Tibial artery (tissue), 4 donors: ENCODE measurements around the gene SDK1.

Source experiments
- DNase-seq, 2 donors: peaks; one replicate each; pipeline ENCODE4 v3.0.0-alpha.2; 2019
- H3K27ac ChIP-seq, 2 donors: fragments of 200-600 bp; sonication (generic) in 1 of 2; 1 replicate in 1 of 2; 2 replicates in 1 of 2; pipeline ENCODE4 v1.5.1; 2018 to 2019; ENCODE audit warnings: mild to moderate bottlenecking in 1 of 2
- H3K27me3 ChIP-seq, 2 donors: fragments of 200-600 bp; sonication (generic) in 1 of 2; one replicate each; pipeline versions ENCODE4 v1.5.1 to v1.6.0; 2016 to 2019
- H3K36me3 ChIP-seq, 3 donors: fragments of 200-600 bp; sonication (generic) in 2 of 3; one replicate each; pipeline ENCODE4 v1.5.1; 2016 to 2019; ENCODE audit warnings: mild to moderate bottlenecking in 2 of 3
- H3K4me1 ChIP-seq, 4 donors: fragments of 200-600 bp; sonication (generic) in 2 of 4; 1 replicate in 3 of 4; 2 replicates in 1 of 4; pipeline ENCODE4 v1.5.1; 2016 to 2019
- H3K4me3 ChIP-seq, 2 donors: fragments of 200-600 bp; sonication (generic) in 1 of 2; 1 replicate in 1 of 2; 2 replicates in 1 of 2; pipeline ENCODE4 v1.5.1; 2018 to 2019; ENCODE audit warnings: mild to moderate bottlenecking in 2 of 2
- H3K9me3 ChIP-seq, 3 donors: fragments of 200-600 bp; sonication (generic) in 1 of 3; one replicate each; pipeline ENCODE4 v1.5.1; 2016 to 2019
- intact Hi-C: fragments of 100-400 bp; cut with DNase I; formaldehyde crosslinking; loops from one replicate; pipeline ENCODE4 v1.15.0; 2023; ENCODE audit warnings: low total_unique reads
- TF ChIP-seq, protein P1 (sequence below), 2 experiments: fragments of 200-600 bp in 1 of 2; fragments of 450-650 bp in 1 of 2; IDR thresholded peaks; one replicate each; pipeline ENCODE4 v1.5.1; 2017 to 2019; ENCODE audit warnings: antibody characterized with exemption in 2 of 2, mild to moderate bottlenecking in 1 of 2, moderate library complexity in 1 of 2

Gene SDK1

DNA sequence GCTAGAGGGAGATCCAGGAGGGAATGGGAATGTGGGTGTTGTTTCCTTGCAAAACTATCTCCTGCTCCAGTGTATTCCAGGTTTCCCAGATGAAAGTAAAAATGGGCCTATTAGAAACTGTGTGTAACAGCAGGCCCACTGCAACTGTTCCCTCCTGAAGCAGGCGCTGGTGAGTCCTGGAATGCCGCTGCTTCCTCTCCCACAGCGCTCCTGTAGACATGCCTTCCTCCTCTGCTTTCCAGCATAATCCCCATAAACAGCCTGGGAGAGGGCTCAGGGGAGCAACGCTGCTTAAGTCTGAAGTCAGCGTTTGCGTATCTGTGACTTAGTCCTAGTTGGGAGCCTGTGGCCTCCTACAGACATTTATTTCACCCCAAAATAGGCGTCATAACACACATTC, 830.0 kb downstream of the SDK1 start:
- DNase-seq: peak in 1 of 2 donors; percentile 39
- peaks cover 0 to 4% (median 0%) of the 10 kb centered on the region in 4 donors for H3K4me1 ChIP-seq
- H3K27ac ChIP-seq: no peak overlapping the region
- intact Hi-C loops: no loop called here
- no peaks in the 10 kb centered on the region for H3K9me3 ChIP-seq
- H3K27me3 ChIP-seq: no peaks in the 10 kb centered on the region
- no peak overlapping the region for H3K4me3 ChIP-seq
- peaks cover 0 to 35% (median 18%) of the 10 kb centered on the region in 3 donors for H3K36me3 ChIP-seq
- TF ChIP-seq, protein P1, sequence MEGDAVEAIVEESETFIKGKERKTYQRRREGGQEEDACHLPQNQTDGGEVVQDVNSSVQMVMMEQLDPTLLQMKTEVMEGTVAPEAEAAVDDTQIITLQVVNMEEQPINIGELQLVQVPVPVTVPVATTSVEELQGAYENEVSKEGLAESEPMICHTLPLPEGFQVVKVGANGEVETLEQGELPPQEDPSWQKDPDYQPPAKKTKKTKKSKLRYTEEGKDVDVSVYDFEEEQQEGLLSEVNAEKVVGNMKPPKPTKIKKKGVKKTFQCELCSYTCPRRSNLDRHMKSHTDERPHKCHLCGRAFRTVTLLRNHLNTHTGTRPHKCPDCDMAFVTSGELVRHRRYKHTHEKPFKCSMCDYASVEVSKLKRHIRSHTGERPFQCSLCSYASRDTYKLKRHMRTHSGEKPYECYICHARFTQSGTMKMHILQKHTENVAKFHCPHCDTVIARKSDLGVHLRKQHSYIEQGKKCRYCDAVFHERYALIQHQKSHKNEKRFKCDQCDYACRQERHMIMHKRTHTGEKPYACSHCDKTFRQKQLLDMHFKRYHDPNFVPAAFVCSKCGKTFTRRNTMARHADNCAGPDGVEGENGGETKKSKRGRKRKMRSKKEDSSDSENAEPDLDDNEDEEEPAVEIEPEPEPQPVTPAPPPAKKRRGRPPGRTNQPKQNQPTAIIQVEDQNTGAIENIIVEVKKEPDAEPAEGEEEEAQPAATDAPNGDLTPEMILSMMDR (IDR thresholded peaks at IDR 0.05): no peak

DNA sequence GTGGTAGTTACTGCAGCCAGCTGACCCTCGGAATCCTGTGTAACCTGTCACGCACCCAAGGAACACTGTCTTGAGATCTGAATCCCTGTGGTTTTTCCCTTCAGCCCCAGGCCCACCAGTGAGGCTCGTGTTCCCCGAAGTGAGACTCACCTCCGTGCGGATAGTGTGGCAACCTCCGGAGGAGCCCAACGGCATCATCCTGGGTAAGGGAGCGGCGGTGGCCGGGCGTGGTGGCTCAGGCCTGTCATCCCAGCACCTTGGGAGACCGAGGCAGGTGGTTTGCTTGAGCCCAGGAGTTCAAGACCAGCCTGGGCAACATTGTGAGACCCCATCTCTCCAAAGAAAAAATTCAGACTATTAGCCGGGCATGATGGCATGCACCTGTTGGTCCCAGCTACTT, 831.2 kb downstream of the SDK1 start:
- intact Hi-C loops: no loop called here
- TF ChIP-seq, protein P1 (IDR thresholded peaks at IDR 0.05): no peak
- Histone ChIP-seq H3K36me3 (peaks cover 0 to 34% (median 18%) of the 10 kb centered on the region in 3 donors), H3K27me3 (no peaks in the 10 kb centered on the region), H3K9me3 (no peaks in the 10 kb centered on the region), H3K4me1 (peaks cover 0 to 4% (median 0%) of the 10 kb centered on the region in 4 donors), H3K4me3 (no peak overlapping the region), H3K27ac (no peak overlapping the region)
- DNase-seq: peak in 1 of 2 donors; percentile 57

DNA sequence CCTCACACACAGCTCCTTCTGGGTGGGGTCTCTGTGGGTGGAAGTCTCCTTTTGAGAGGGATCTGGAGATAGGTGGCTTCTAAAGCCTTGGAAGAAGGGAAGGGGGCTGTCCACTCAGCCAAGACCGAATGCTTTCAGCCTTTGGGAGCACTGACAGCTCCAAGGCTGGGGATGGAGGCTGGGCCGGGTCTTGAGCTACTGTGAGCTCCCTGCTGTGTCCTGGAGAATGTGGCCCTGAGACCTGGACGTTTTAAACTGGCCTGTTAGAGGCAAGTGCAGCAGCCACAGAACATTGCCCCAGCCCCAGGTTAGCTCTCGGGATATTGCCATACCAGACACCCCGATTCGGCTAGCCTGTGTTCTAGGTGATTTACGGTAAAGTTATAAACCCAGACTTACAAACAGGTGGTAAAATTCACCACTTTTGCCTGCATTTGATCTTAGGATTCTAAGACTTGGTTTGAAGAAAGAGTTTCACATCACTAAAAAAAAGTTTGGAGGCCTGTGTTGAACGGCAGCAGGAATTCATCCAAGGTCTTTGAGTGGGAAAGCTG, 832.5 kb downstream of the SDK1 start:
- peak in 1 of 2 donors; percentile 56 for DNase-seq
- Histone ChIP-seq H3K27ac (no peak overlapping the region), H3K9me3 (no peaks in the 10 kb centered on the region), H3K4me3 (no peak overlapping the region), H3K4me1 (peaks cover 0 to 4% (median 0%) of the 10 kb centered on the region in 4 donors), H3K27me3 (no peaks in the 10 kb centered on the region), H3K36me3 (peaks cover 0 to 24% (median 18%) of the 10 kb centered on the region in 3 donors)
- intact Hi-C loops: no loop called here
- TF ChIP-seq, protein P1 (IDR thresholded peaks at IDR 0.05): no peak

DNA sequence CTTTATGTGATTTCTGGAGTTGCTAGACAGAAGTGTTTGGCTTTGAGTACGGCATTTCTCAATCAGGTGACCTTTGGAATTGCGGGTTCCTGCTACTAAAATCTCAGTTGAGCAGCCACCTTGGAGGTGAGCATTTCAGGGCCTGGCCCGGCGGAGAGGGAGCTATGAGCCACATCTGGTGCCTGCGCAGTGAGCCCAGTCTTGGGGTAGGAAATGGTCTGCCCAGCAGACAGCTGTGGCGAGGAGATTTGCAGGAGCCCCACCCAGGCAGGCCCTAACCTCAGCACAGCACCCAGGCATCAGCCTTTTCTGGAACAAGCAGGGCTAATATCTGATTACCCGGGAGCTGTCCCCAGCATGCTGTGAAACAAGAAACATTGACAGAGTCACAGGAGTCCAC, 833.2 kb downstream of the SDK1 start:
- DNase-seq: peak in 1 of 2 donors; percentile 51
- Histone ChIP-seq H3K27me3 (no peaks in the 10 kb centered on the region), H3K36me3 (peaks cover 0 to 24% (median 18%) of the 10 kb centered on the region in 3 donors), H3K27ac (no peak overlapping the region), H3K4me3 (no peak overlapping the region), H3K4me1 (peaks cover 0 to 3% (median 0%) of the 10 kb centered on the region in 4 donors), H3K9me3 (no peaks in the 10 kb centered on the region)
- intact Hi-C loops: no loop called here
- TF ChIP-seq, protein P1 (IDR thresholded peaks at IDR 0.05): no peak

DNA sequence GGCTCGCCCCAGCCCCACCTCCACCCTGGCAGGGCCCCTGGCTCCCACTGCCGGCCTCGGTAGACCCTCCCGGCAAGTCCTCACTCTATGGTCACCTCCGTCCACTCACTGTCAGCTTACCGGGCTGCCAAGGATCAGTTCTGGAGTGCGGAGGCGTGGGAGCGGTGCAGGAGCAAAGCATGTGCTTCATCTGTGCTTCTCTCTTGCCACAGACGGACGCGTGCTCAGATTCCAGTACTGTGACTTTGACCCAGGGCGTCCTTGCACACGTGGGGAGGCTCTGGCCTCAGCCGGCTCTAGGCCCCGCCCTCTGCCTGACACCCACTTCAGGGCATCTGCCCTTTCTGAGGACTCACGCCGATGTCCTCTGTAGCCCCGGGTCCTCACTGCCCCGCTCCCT, 833.6 kb downstream of the SDK1 start:
- TF ChIP-seq, protein P1 (IDR thresholded peaks at IDR 0.05): no peak
- Histone ChIP-seq H3K27ac (no peak overlapping the region), H3K4me3 (no peak overlapping the region), H3K36me3 (peaks cover 0 to 20% (median 18%) of the 10 kb centered on the region in 3 donors), H3K4me1 (no peaks in the 10 kb centered on the region), H3K9me3 (no peaks in the 10 kb centered on the region), H3K27me3 (no peaks in the 10 kb centered on the region)
- intact Hi-C loops: no loop called here
- peak in 1 of 2 donors; percentile 52 for DNase-seq
